Erythroblast (primary cell): Measurements from ENCODE around the gene UBXN1.

Experiments used
- GATA1 ChIP-seq: IDR thresholded peaks from 2 replicates; pipeline ENCODE4 v1.6.1; 2011; ENCODE audit warnings: low read depth, mild to moderate bottlenecking, control low read depth, low read length, moderate library complexity
- POLR2A ChIP-seq: IDR thresholded peaks from 2 replicates; pipeline ENCODE4 v1.6.1; 2011; ENCODE audit warnings: mild to moderate bottlenecking, low read length

- TF ChIP-seq POLR2A (no peak), GATA1 (no peak)
These were observed 15.7 kb upstream of the UBXN1 start for GRCh38 chr11:62694455-62695167.
